ENCODE measurements around the gene MYRIP. TPM values are rescaled to one million over a fixed set of nuclear protein-coding genes. Genes with fewer than 3 reads are reported as not detected.

Gene MYRIP
- total and polyA plus RNA-seq, 5 donors: 2.4 to 12.1 (median 6.9) TPM

DNA sequence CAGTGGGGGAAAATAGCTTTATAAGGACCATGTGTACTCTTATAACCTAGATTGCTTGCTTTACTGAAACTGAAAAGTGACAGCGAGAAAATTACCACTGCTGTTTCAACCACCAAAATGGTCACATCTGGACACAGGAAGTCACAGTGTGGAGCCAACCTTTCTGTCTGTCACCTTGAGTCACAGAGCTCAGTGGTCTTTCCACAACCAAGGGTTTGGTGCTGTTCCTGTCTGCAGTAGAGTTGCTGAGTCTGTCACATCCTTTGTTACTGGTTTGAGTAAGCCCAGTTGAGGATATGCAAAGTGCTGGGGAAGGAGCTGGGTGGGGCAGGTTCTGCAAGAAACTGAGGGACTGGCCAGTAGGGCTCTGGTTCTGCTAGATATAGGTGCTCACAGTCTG is 361.0 kb downstream of the MYRIP start:
- ATAC-seq: no peak
- 93% methylated on average over 1 of the region's 1 CpG for WGBS
- DNase-seq: no peak
- no peak overlapping the region for H3K27ac ChIP-seq (ENCODE audit: low read length)
- intact Hi-C loops (cut with DNase I): loop anchor here in 3 of 4 donors (10.0 kb wide), 3 partner anchors 356 to 626 kb away; no protein-coding TSS in a partner anchor
- H3K4me3 ChIP-seq (ENCODE audit: low read length): no peak overlapping the region
- H3K9me3 ChIP-seq (ENCODE audit: control insufficient read depth, low read length): no peaks in the 10 kb centered on the region
- H3K27me3 ChIP-seq (ENCODE audit: control insufficient read depth, insufficient read depth): no peaks in the 10 kb centered on the region
- no peaks in the 10 kb centered on the region for H3K4me1 ChIP-seq (ENCODE audit: control insufficient read depth, insufficient read depth, low read length)

- ATAC-seq: no peak
- Histone ChIP-seq H3K27me3 (ENCODE audit: control insufficient read depth, insufficient read depth) (no peaks in the 10 kb centered on the region), H3K4me1 (ENCODE audit: control insufficient read depth, insufficient read depth, low read length) (no peaks in the 10 kb centered on the region), H3K9me3 (ENCODE audit: control insufficient read depth, low read length) (no peaks in the 10 kb centered on the region), H3K4me3 (ENCODE audit: low read length) (no peak overlapping the region), H3K27ac (ENCODE audit: low read length) (no peak overlapping the region)
- WGBS: 85% methylated on average over 1 of the region's 1 CpG
- intact Hi-C loops (cut with DNase I): loop anchor here in 3 of 4 donors (10.0 kb wide), 3 partner anchors 358 to 628 kb away; no protein-coding TSS in a partner anchor
- DNase-seq: no peak
These were observed 363.2 kb downstream of the MYRIP start for GRCh38 chr3:40172560-40172959.

- 22% methylated on average over 7 of the region's 7 CpGs for WGBS
- no peak overlapping the region for H3K27ac ChIP-seq (ENCODE audit: low read length)
- H3K9me3 ChIP-seq (ENCODE audit: control insufficient read depth, low read length): no peaks in the 10 kb centered on the region
- DNase-seq: peak in 2 of 3 donors; percentile 49 to 54
- no peaks in the 10 kb centered on the region for H3K4me1 ChIP-seq (ENCODE audit: control insufficient read depth, insufficient read depth, low read length)
- intact Hi-C loops (cut with DNase I): loop anchor here in 3 of 4 donors (10.0 kb wide), 3 partner anchors 358 to 628 kb away; no protein-coding TSS in a partner anchor
- no peaks in the 10 kb centered on the region for H3K27me3 ChIP-seq (ENCODE audit: control insufficient read depth, insufficient read depth)
- H3K4me3 ChIP-seq (ENCODE audit: low read length): no peak overlapping the region
- ATAC-seq: peak in 1 of 2 donors; percentile 24
These were observed 363.9 kb downstream of the MYRIP start for GRCh38 chr3:40173227-40173721.

DNA sequence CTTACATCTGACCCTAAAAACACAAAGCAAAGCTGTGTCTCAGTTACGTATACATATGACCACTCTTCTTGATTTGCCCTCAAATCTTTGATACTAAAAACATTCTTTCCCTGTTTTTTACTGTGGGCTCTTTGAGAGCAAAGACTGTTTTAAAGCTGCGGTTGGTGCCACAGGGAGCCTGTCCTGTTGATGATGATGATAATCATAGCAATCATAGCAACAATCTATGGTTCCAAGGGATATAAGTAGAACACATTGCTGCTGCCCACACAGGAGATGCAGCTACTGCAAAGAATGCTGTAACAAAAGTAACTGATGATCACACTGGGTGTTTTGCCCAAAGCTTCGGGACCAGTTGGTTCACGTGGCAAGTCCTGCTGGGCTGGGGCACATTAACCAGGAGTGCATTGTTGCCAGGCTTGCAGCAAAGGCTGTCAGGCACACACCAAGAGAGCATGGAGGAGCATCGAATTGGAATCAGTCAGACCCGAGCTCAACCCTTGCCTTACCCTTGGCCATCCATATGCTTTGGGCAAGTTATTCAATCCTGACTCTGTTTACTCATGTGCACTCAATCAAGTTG is 368.7 kb downstream of the MYRIP start:
- Histone ChIP-seq H3K27me3 (ENCODE audit: control insufficient read depth, insufficient read depth) (no peaks in the 10 kb centered on the region), H3K9me3 (ENCODE audit: control insufficient read depth, low read length) (no peaks in the 10 kb centered on the region), H3K27ac (ENCODE audit: low read length) (no peak overlapping the region), H3K4me1 (ENCODE audit: control insufficient read depth, insufficient read depth, low read length) (no peaks in the 10 kb centered on the region), H3K4me3 (ENCODE audit: low read length) (no peak overlapping the region)
- intact Hi-C loops (cut with DNase I): loop anchor here (5.0 to 10.0 kb wide), 7 partner anchors 363 to 633 kb away; no protein-coding TSS in a partner anchor
- DNase-seq: no peak
- ATAC-seq: no peak
- WGBS: 92% methylated on average over 6 of the region's 6 CpGs

GRCh38 chr3:40179016-40179415 is 369.6 kb downstream of the MYRIP start:
- Histone ChIP-seq H3K27ac (ENCODE audit: low read length) (no peak overlapping the region), H3K27me3 (ENCODE audit: control insufficient read depth, insufficient read depth) (no peaks in the 10 kb centered on the region), H3K4me1 (ENCODE audit: control insufficient read depth, insufficient read depth, low read length) (no peaks in the 10 kb centered on the region), H3K9me3 (ENCODE audit: control insufficient read depth, low read length) (no peaks in the 10 kb centered on the region), H3K4me3 (ENCODE audit: low read length) (no peak overlapping the region)
- DNase-seq (peak; percentile 74 to 92 (median 84)), ATAC-seq (peak; percentile 62 to 63)
- WGBS: 7% methylated on average over 3 of the region's 3 CpGs
- intact Hi-C loops (cut with DNase I): loop anchor here (5.0 to 10.0 kb wide), 7 partner anchors 364 to 634 kb away; no protein-coding TSS in a partner anchor

- no peak for ATAC-seq
- Histone ChIP-seq H3K27ac (ENCODE audit: low read length) (no peak overlapping the region), H3K4me1 (ENCODE audit: control insufficient read depth, insufficient read depth, low read length) (no peaks in the 10 kb centered on the region), H3K4me3 (ENCODE audit: low read length) (no peak overlapping the region), H3K9me3 (ENCODE audit: control insufficient read depth, low read length) (no peaks in the 10 kb centered on the region), H3K27me3 (ENCODE audit: control insufficient read depth, insufficient read depth) (no peaks in the 10 kb centered on the region)
- WGBS: 92% methylated on average over 3 of the region's 3 CpGs
- intact Hi-C loops (cut with DNase I): no loop called here
- DNase-seq: no peak
These were observed 371.8 kb downstream of the MYRIP start for GRCh38 chr3:40181182-40181581.

GRCh38 chr3:40185029-40185695 is 375.8 kb downstream of the MYRIP start:
- Histone ChIP-seq H3K27ac (ENCODE audit: low read length) (no peak overlapping the region), H3K27me3 (ENCODE audit: control insufficient read depth, insufficient read depth) (no peaks in the 10 kb centered on the region), H3K4me3 (ENCODE audit: low read length) (no peak overlapping the region), H3K4me1 (ENCODE audit: control insufficient read depth, insufficient read depth, low read length) (peaks cover 3% of the 10 kb centered on the region), H3K9me3 (ENCODE audit: control insufficient read depth, low read length) (no peaks in the 10 kb centered on the region)
- ATAC-seq: no peak
- WGBS: 78% methylated on average over 10 of the region's 10 CpGs
- intact Hi-C loops (cut with DNase I): no loop called here
- DNase-seq: no peak

DNA sequence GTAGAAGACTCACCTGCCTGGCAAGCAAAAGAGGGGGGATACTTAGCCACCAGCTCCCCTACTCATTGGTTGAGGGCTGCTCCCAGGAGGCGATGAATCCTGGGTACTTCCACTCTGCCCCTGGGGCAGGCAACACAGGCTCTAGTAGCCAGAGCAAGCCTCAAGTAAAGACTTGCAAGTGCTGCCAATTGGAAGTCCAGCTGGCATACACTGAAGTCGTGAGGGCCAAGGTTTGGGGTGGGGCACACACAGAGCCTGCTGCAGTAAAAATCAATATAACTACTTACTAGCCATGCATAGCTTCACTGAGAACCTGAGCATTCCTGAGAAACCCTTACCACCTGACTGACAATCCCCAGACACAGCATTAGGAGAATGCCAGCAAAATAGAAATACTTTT is 377.1 kb downstream of the MYRIP start:
- intact Hi-C loops (cut with DNase I): no loop called here
- no peak overlapping the region for H3K27ac ChIP-seq (ENCODE audit: low read length)
- peaks cover 3% of the 10 kb centered on the region for H3K4me1 ChIP-seq (ENCODE audit: control insufficient read depth, insufficient read depth, low read length)
- no peaks in the 10 kb centered on the region for H3K27me3 ChIP-seq (ENCODE audit: control insufficient read depth, insufficient read depth)
- no peaks in the 10 kb centered on the region for H3K9me3 ChIP-seq (ENCODE audit: control insufficient read depth, low read length)
- WGBS: 67% methylated on average over 2 of the region's 2 CpGs
- DNase-seq (no peak), ATAC-seq (no peak)
- no peak overlapping the region for H3K4me3 ChIP-seq (ENCODE audit: low read length)

DNA sequence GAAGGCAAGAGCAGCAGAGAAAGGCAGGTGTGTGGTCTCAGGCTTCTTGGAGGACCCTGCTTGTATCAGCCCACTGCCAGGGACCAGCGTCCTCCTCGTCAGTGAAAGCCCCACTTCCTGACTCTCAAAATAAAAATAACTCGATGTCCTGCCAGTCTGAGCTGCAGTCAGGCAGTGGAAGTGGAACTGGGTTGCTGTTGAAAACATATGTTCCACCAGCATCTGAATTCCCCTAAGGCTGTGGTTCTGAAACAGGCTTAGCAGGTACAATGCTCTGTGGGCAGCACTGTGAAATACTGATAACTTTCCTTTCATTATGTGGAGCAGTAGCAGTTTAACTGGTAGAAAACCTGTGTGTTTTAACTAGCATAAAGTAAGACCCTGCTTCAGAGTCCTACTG is 378.5 kb downstream of the MYRIP start:
- Histone ChIP-seq H3K27me3 (ENCODE audit: control insufficient read depth, insufficient read depth) (no peaks in the 10 kb centered on the region), H3K4me1 (ENCODE audit: control insufficient read depth, insufficient read depth, low read length) (peaks cover 3% of the 10 kb centered on the region), H3K4me3 (ENCODE audit: low read length) (no peak overlapping the region), H3K27ac (ENCODE audit: low read length) (no peak overlapping the region), H3K9me3 (ENCODE audit: control insufficient read depth, low read length) (no peaks in the 10 kb centered on the region)
- ATAC-seq: no peak
- no peak for DNase-seq
- intact Hi-C loops (cut with DNase I): loop anchor here in 1 of 4 donors (2.0 kb wide), 1 partner anchor 127 kb away; no protein-coding TSS in a partner anchor
- WGBS: 27% methylated on average over 3 of the region's 3 CpGs

- Histone ChIP-seq H3K27me3 (ENCODE audit: control insufficient read depth, insufficient read depth) (no peaks in the 10 kb centered on the region), H3K27ac (ENCODE audit: low read length) (no peak overlapping the region), H3K9me3 (ENCODE audit: control insufficient read depth, low read length) (no peaks in the 10 kb centered on the region), H3K4me3 (ENCODE audit: low read length) (no peak overlapping the region), H3K4me1 (ENCODE audit: control insufficient read depth, insufficient read depth, low read length) (peaks cover 3% of the 10 kb centered on the region)
- intact Hi-C loops (cut with DNase I): loop anchor here in 1 of 4 donors (2.0 kb wide), 1 partner anchor 126 kb away; no protein-coding TSS in a partner anchor
- WGBS: 71% methylated on average over 3 of the region's 3 CpGs
- ATAC-seq: no peak
- DNase-seq: no peak
These were observed 379.7 kb downstream of the MYRIP start for GRCh38 chr3:40189118-40189517.

DNA sequence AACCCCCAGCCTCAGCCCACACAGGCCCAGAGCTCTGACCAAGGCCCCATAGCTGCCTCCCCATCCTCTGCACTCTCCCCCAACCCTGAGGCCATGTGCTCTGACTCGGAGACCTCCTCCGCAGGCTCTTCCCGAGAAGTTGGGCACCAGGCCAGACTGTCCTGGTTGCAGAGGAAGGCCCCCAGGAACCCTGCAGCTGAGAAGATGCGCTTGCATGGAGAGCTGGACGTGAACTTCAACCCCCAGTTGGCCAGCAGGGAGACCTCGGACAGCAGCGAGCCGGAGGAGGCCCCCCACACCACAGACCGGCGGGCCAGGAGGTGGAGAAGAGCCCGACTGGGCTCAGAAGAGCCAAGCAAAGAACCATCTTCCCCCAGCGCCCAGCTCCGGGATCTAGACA is 380.6 kb downstream of the MYRIP start:
- Histone ChIP-seq H3K27me3 (ENCODE audit: control insufficient read depth, insufficient read depth) (no peaks in the 10 kb centered on the region), H3K4me3 (ENCODE audit: low read length) (no peak overlapping the region), H3K9me3 (ENCODE audit: control insufficient read depth, low read length) (no peaks in the 10 kb centered on the region), H3K27ac (ENCODE audit: low read length) (no peak overlapping the region), H3K4me1 (ENCODE audit: control insufficient read depth, insufficient read depth, low read length) (peaks cover 3% of the 10 kb centered on the region)
- 80% methylated on average over 13 of the region's 13 CpGs for WGBS
- peak in 1 of 2 donors; percentile 22 for ATAC-seq
- intact Hi-C loops (cut with DNase I): loop anchor here in 3 of 4 donors (2.0 to 5.0 kb wide), 2 partner anchors 127 to 129 kb away; no protein-coding TSS in a partner anchor
- no peak for DNase-seq

Data from right cardiac atrium (tissue), 5 donors.